Caco-2 (cell line): ENCODE results near the gene SSUH2. TPM values are rescaled to one million over a fixed set of nuclear protein-coding genes. Genes with fewer than 3 reads are reported as not detected.

ENCODE experiments used
- BruUV-seq: library from RNA; stranded (reverse); fragments of 400-500 nt; replicated peaks from 2 replicates; lab custom pipeline; 2021; lab: Mats Ljungman, UMichigan
- CTCF ChIA-PET: fragments of 300-600 bp; sonication (Branson Sonifier 250); formaldehyde crosslinking; loops from one replicate; lab custom pipeline; 2022; ENCODE audit warnings: antibody characterized with exemption; lab: Charles Lee
- POLR2A ChIA-PET: fragments of 300-600 bp; sonication (Branson Sonifier 250); formaldehyde crosslinking; loops from one replicate; lab custom pipeline; 2022; ENCODE audit warnings: antibody characterized with exemption; lab: Charles Lee
- DNase-seq, 2 experiments: peaks; one replicate each; pipeline versions ENCODE4 v3.0.0 to v3.0.0-alpha.2; 2020 to 2022
- H3K27me3 ChIP-seq: replicated peaks from 2 replicates; pipeline ENCODE4 v1.6.0; 2011; ENCODE audit warnings: low read length; ENCODE audit not compliant: control insufficient read depth, insufficient read depth
- H3K36me3 ChIP-seq: 2 replicates; pipeline ENCODE4 v1.5.1; 2011; ENCODE audit warnings: low read length; ENCODE audit not compliant: control insufficient read depth, insufficient read depth
- H3K4me1 ChIP-seq: fragments of 250-450 bp; sonication (Bioruptor Pico); 2 replicates; pipeline ENCODE4 v1.5.1; 2020; ENCODE audit warnings: mild to moderate bottlenecking
- H3K4me3 ChIP-seq: 2 replicates; pipeline ENCODE4 v1.5.1; 2011; ENCODE audit warnings: low read depth, mild to moderate bottlenecking, control low read depth, low read length
- H3K9me3 ChIP-seq: fragments of 250-450 bp; sonication (Bioruptor Pico); 2 replicates; pipeline ENCODE4 v1.5.1; 2020; ENCODE audit warnings: mild to moderate bottlenecking, moderate library complexity
- H3K27ac Mint-ChIP-seq: one replicate; pipeline ENCODE4 v1.8.0; 2022; ENCODE audit warnings: mixed read lengths; ENCODE audit not compliant: unreplicated experiment
- H3K27me3 Mint-ChIP-seq: one replicate; pipeline ENCODE4 v1.8.0; 2022; ENCODE audit warnings: mixed read lengths; ENCODE audit not compliant: insufficient read depth, unreplicated experiment
- H3K36me3 Mint-ChIP-seq: one replicate; pipeline ENCODE4 v1.8.0; 2022; ENCODE audit warnings: mild to moderate bottlenecking, mixed read lengths; ENCODE audit not compliant: insufficient read depth, unreplicated experiment
- H3K4me1 Mint-ChIP-seq: one replicate; pipeline ENCODE4 v1.8.0; 2022; ENCODE audit warnings: low read depth, mixed read lengths; ENCODE audit not compliant: unreplicated experiment
- H3K4me3 Mint-ChIP-seq: one replicate; pipeline ENCODE4 v1.8.0; 2022; ENCODE audit warnings: mild to moderate bottlenecking, moderate library complexity, mixed read lengths; ENCODE audit not compliant: unreplicated experiment
- H3K9me3 Mint-ChIP-seq: one replicate; pipeline ENCODE4 v1.8.0; 2022; ENCODE audit warnings: mixed read lengths; ENCODE audit not compliant: unreplicated experiment
- intact Hi-C: fragments of 100-400 bp; cut with micrococcal nuclease; formaldehyde crosslinking; loops from one replicate; pipeline ENCODE4 v1.10.0; 2022; ENCODE audit not compliant: unreplicated experiment
- total RNA-seq: library from RNA; stranded (reverse); gene quantifications from 2 replicates; pipeline ENCODE4 v1.2.3, GENCODE V29; 2022
- TF ChIP-seq, protein P1 (sequence below), 2 experiments: fragments of 200-600 bp in 1 of 2; IDR thresholded peaks; 1 replicate in 1 of 2; 2 replicates in 1 of 2; pipeline versions ENCODE4 v1.5.1 to v1.8.0; 2011 to 2022; ENCODE audit warnings: antibody characterized with exemption in 1 of 2, control low read depth in 1 of 2, inconsistent platforms in 1 of 2, low read depth in 1 of 2, low read length in 1 of 2, mild to moderate bottlenecking in 1 of 2, moderate library complexity in 1 of 2; ENCODE audit not compliant: insufficient read depth in 1 of 2, severe bottlenecking in 1 of 2, unreplicated experiment in 1 of 2

Gene SSUH2
- total RNA-seq, 1 experiment from 2014 or later = 9.4 TPM

DNA sequence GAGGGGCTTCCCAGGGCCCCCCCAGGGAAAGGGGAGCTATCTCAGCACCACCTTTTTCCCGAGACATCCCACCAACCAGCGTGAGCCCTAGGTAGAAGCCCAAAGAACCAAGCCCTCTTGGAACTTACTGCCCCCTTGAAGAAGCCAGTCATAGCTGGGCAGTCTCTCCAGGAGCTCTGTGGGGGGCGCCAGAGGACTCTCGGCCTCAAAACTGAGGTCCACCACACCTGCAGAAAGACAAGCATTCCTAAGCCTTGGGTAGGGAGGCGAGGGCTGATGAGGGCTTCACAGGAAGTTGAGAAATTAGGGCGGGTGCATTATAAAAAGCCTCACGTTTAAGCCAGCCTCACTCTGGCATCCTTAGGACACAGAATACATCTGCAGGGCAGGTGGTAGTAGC is 9.0 kb downstream of the SSUH2 start:
- DNase-seq = no peak
- H3K4me3 ChIP-seq = no peak overlapping the region
- TF ChIP-seq, protein P1, sequence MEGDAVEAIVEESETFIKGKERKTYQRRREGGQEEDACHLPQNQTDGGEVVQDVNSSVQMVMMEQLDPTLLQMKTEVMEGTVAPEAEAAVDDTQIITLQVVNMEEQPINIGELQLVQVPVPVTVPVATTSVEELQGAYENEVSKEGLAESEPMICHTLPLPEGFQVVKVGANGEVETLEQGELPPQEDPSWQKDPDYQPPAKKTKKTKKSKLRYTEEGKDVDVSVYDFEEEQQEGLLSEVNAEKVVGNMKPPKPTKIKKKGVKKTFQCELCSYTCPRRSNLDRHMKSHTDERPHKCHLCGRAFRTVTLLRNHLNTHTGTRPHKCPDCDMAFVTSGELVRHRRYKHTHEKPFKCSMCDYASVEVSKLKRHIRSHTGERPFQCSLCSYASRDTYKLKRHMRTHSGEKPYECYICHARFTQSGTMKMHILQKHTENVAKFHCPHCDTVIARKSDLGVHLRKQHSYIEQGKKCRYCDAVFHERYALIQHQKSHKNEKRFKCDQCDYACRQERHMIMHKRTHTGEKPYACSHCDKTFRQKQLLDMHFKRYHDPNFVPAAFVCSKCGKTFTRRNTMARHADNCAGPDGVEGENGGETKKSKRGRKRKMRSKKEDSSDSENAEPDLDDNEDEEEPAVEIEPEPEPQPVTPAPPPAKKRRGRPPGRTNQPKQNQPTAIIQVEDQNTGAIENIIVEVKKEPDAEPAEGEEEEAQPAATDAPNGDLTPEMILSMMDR (IDR thresholded peaks at IDR 0.05; ENCODE audit: insufficient read depth in 1 of 2, low read depth in 1 of 2, low read length in 1 of 2, severe bottlenecking in 1 of 2, unreplicated experiment in 1 of 2) = peak in 1 of 2 experiments; percentile 21
- Mint-ChIP-seq H3K36me3 (no peaks in the 10 kb centered on the region), H3K4me1 (no peaks in the 10 kb centered on the region), H3K4me3 (no peak overlapping the region), H3K27ac (no peak overlapping the region), H3K9me3 (peaks cover 10% of the 10 kb centered on the region), H3K27me3 (no peaks in the 10 kb centered on the region)
- ChIA-PET POLR2A (no interaction called here), CTCF (no interaction called here)
- peaks cover 3% of the 10 kb centered on the region; the same call in 1 of the 2 replicates for H3K9me3 ChIP-seq
- no peaks in the 10 kb centered on the region for H3K27me3 ChIP-seq
- no TSS peak for BruUV-seq
- no peaks in the 10 kb centered on the region; the same call in 1 of the 2 replicates for H3K36me3 ChIP-seq
- peaks cover 24% of the 10 kb centered on the region for H3K4me1 ChIP-seq
- intact Hi-C loops = no loop called here

DNA sequence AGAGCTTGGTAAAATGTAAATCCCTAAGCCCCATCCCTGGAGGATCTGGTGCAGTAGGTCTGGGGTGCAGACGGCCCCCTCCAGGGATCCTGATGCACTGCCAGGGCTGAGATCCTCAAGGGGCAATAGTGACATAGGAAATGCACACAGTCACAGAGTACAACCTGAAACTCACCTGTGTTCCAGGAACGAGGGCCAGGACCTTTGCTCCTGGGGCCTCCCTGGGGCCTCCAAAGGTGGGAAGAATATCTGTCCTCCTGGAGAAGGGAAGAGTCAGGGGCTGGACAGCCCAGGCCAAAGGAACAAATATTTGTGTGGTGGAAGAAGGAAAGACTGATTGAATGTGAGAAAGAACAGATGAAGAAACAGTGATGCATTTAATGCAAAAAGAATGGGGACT is 9.5 kb downstream of the SSUH2 start:
- H3K4me1 ChIP-seq = peaks cover 24% of the 10 kb centered on the region
- POLR2A ChIA-PET = no interaction called here
- Mint-ChIP-seq H3K27me3 (no peaks in the 10 kb centered on the region), H3K27ac (no peak overlapping the region), H3K4me3 (no peak overlapping the region), H3K4me1 (no peaks in the 10 kb centered on the region), H3K36me3 (no peaks in the 10 kb centered on the region), H3K9me3 (peaks cover 10% of the 10 kb centered on the region)
- no peaks in the 10 kb centered on the region; the same call in 1 of the 2 replicates for H3K36me3 ChIP-seq
- peaks cover 3% of the 10 kb centered on the region; the same call in 1 of the 2 replicates for H3K9me3 ChIP-seq
- H3K27me3 ChIP-seq = no peaks in the 10 kb centered on the region
- DNase-seq = no peak
- CTCF ChIA-PET = no interaction called here
- no peak overlapping the region for H3K4me3 ChIP-seq
- TF ChIP-seq, protein P1 (IDR thresholded peaks at IDR 0.05; ENCODE audit: insufficient read depth in 1 of 2, low read depth in 1 of 2, low read length in 1 of 2, severe bottlenecking in 1 of 2, unreplicated experiment in 1 of 2) = no peak
- no TSS peak for BruUV-seq
- intact Hi-C loops = no loop called here

DNA sequence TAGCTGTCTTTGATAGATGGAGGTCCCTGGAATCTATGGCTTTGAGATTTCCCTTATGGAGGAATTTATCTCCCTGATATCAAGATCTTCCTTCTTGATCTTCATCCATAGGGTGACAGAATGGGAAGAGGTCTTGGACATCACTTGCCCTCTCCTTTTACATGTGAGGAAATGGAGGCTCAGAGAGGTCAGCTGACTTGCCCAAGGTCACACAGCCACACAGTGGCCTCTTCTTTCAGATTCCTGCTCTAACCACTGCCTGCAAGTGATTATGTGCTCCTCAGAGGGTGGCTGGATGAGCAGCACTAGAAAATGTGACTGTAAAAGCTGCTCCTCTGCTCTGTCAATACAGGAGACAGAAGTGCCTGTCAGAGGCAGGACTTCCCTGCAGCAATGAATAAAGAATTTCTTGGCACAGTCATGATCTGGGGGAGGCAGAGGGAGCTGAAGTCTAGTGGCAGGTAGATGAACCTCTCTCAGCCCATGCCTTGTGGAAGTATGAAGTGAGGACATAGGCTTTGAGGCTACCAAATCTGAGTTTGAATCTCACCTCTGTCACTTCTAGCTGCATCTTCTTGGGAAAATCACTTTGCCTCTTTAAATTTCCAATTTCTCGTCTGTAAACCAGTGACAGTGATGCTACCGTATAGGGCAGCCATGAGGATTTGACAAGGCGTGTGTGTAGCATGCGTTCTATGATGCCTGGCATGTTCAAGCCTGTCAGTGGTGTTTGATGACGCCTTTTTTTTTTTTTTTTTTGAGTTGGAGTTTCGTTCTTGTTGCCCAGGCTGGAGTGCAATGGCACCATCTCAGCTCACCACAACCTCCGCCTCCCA is 12.0 kb downstream of the SSUH2 start:
- CTCF ChIA-PET = interaction anchor here (0.6 kb wide), 1 partner anchor 11 kb away, joined by 5 read pairs; no protein-coding TSS in a partner anchor
- H3K9me3 Mint-ChIP-seq = peaks cover 10% of the 10 kb centered on the region
- no peaks in the 10 kb centered on the region for H3K27me3 ChIP-seq
- no peaks in the 10 kb centered on the region for H3K4me1 Mint-ChIP-seq
- peaks cover 35% of the 10 kb centered on the region for H3K4me1 ChIP-seq
- no TSS peak for BruUV-seq
- H3K27ac Mint-ChIP-seq = no peak overlapping the region
- POLR2A ChIA-PET = no interaction called here
- DNase-seq = no peak
- H3K4me3 ChIP-seq = no peak overlapping the region
- H3K36me3 Mint-ChIP-seq = no peaks in the 10 kb centered on the region
- H3K27me3 Mint-ChIP-seq = no peaks in the 10 kb centered on the region
- H3K4me3 Mint-ChIP-seq = no peak overlapping the region
- peaks cover 7% of the 10 kb centered on the region; the same call in 1 of the 2 replicates for H3K9me3 ChIP-seq
- TF ChIP-seq, protein P1 (IDR thresholded peaks at IDR 0.05; ENCODE audit: insufficient read depth in 1 of 2, low read depth in 1 of 2, low read length in 1 of 2, severe bottlenecking in 1 of 2, unreplicated experiment in 1 of 2) = no peak
- H3K36me3 ChIP-seq = no peaks in the 10 kb centered on the region; the same call in 1 of the 2 replicates
- intact Hi-C loops = no loop called here
